Esophagus muscularis mucosa (tissue), 3 donors: ENCODE measurements around the gene MBNL3.

Experiments
- POLR2A ChIP-seq: fragments of 450-650 bp; IDR thresholded peaks from one replicate; pipeline ENCODE4 v1.6.1; 2017; ENCODE audit warnings: antibody characterized with exemption, moderate library complexity, mild to moderate bottlenecking, low read depth
- TF ChIP-seq, protein P1 (sequence below), 3 experiments: fragments of 200-600 bp in 2 of 3; fragments of 450-650 bp in 1 of 3; sonication (generic) in 2 of 3; IDR thresholded peaks; one replicate each; pipeline ENCODE4 v1.5.1; 2017 to 2019; ENCODE audit warnings: antibody characterized with exemption in 3 of 3, mild to moderate bottlenecking in 2 of 3, moderate library complexity in 1 of 3

DNA sequence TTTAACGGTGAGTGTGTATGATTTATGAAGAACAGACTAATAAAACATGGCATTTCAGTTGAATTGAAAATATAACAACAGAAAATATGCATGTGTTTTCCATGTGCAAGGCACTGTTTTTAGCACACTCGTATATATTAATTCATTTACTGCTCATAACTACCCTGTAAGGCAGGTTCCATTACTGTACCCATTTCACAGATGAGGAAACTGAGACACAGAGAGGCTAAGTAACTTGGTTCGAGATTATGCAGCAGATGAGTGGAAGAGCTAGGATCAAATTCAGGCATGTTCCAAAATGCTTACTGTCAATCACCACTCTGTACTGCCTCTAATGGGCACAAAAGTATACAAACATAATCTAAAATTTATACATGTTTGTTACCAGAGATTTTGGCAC lies 20.4 kb downstream of the MBNL3 start:
- TF ChIP-seq, protein P1, sequence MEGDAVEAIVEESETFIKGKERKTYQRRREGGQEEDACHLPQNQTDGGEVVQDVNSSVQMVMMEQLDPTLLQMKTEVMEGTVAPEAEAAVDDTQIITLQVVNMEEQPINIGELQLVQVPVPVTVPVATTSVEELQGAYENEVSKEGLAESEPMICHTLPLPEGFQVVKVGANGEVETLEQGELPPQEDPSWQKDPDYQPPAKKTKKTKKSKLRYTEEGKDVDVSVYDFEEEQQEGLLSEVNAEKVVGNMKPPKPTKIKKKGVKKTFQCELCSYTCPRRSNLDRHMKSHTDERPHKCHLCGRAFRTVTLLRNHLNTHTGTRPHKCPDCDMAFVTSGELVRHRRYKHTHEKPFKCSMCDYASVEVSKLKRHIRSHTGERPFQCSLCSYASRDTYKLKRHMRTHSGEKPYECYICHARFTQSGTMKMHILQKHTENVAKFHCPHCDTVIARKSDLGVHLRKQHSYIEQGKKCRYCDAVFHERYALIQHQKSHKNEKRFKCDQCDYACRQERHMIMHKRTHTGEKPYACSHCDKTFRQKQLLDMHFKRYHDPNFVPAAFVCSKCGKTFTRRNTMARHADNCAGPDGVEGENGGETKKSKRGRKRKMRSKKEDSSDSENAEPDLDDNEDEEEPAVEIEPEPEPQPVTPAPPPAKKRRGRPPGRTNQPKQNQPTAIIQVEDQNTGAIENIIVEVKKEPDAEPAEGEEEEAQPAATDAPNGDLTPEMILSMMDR (IDR thresholded peaks at IDR 0.05) = no peak
- no peak for TF ChIP-seq POLR2A
